GM19240 (cell line): ENCODE measurements around the gene SIGLEC8.

Experiments used
- DNase-seq: peaks from one replicate; pipeline ENCODE4 v3.0.0; 2011; ENCODE audit warnings: low spot score; ENCODE audit not compliant: insufficient read length

SIGLEC8 gene

GRCh38 chr19:51407511-51408131 is 50.6 kb downstream of the SIGLEC8 start:
- no peak for DNase-seq

GRCh38 chr19:51402117-51402516 is 56.1 kb downstream of the SIGLEC8 start:
- no peak for DNase-seq
